KOPT-K1 (cell line): ENCODE results near the gene LHX4.

Source experiments
- H3K27ac ChIP-seq: fragments of 200-600 bp; sonication (generic); 2 replicates; pipeline ENCODE4 v1.5.1; 2016; ENCODE audit warnings: antibody characterized with exemption, mild to moderate bottlenecking, low read depth, low read length; ENCODE audit not compliant: poor library complexity, severe bottlenecking
- H3K36me3 ChIP-seq: fragments of 200-600 bp; sonication (generic); 2 replicates; pipeline ENCODE4 v1.5.1; 2017; ENCODE audit warnings: antibody characterized with exemption, mild to moderate bottlenecking, low read length, moderate library complexity; ENCODE audit not compliant: insufficient read depth
- H3K9me3 ChIP-seq: fragments of 200-600 bp; sonication (generic); 2 replicates; pipeline ENCODE4 v1.5.1; 2017; ENCODE audit warnings: antibody characterized with exemption, low read length, mild to moderate bottlenecking; ENCODE audit not compliant: insufficient read depth, poor library complexity, severe bottlenecking

LHX4 gene

DNA sequence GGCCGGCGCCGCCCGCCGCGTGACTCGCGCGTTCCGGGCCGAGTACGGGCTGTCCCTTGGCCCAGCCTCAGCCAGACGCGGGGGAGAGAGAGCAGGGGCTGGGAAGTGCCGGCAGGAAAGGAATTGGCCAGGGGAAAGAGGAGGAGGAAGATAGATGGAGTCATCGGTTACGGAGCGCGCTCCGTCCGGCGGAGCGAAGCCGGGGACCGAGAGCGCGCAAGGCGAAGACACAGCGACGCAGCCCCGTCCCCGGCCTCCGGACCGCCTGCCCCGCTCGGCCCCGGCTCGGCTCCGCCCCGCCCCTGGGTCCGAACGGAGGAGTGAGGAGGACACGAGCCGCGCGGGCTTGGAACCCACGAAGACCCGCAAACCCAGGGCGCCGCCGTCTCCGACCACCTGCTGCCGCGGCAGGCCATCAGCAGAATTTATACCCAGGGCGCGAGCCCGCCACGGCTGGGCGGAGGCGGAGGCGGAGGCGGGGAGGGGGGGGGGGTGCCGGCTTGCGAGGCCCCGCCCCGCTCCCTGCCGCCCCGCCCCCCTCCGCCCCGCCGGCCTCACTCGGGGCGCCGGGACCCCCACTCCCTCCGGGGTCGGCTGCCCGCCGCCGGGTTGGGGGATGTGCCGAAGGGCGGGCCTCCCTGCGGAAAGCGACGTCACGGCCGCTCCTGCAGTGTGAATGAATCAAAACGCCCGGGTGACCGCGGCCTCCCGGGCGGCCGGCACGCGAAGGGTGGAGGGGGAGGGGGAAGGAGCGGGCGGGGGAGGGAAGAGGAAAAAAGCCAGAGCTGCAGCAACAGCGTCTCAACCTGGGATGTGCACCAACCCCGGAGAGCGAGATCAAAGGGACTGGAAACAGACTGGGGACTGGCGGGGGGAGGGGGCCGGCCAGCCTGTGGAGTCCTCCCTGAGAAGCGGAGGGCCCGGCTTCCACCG lies at the start of gene LHX4:
TSS of gene LHX4 (plus strand) at position 782 of the 933 bp plus-strand sequence. CDS start 266 bp downstream, outside the sequence.
- H3K9me3 ChIP-seq = peaks cover 17% of the 10 kb centered on the region
- H3K27ac ChIP-seq = no peak within 1 kb of the TSS
- no peaks in the 10 kb centered on the region for H3K36me3 ChIP-seq

DNA sequence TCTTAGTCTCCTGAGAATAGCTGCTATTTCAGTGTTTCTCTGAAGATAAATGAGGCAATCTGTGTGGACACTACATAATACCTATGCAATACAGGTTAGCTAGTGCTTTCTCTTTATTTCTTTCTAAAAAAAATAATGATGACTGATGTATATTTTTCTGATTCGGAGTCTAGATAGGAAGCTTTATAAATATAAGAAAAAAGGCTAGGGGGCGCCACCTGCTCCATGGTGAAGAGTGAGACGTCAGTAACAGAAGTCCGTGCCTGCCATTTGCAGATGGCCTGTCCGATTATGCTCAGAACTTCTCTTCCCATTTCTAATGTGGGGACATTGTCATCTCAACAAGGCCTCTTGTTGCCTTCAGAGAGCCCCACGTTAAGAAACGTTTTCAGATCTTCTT lies 49.0 kb upstream of the LHX4 start:
- H3K36me3 ChIP-seq = no peaks in the 10 kb centered on the region; the same call in 1 of the 2 replicates
- no peaks in the 10 kb centered on the region for H3K9me3 ChIP-seq
- no peak overlapping the region for H3K27ac ChIP-seq

DNA sequence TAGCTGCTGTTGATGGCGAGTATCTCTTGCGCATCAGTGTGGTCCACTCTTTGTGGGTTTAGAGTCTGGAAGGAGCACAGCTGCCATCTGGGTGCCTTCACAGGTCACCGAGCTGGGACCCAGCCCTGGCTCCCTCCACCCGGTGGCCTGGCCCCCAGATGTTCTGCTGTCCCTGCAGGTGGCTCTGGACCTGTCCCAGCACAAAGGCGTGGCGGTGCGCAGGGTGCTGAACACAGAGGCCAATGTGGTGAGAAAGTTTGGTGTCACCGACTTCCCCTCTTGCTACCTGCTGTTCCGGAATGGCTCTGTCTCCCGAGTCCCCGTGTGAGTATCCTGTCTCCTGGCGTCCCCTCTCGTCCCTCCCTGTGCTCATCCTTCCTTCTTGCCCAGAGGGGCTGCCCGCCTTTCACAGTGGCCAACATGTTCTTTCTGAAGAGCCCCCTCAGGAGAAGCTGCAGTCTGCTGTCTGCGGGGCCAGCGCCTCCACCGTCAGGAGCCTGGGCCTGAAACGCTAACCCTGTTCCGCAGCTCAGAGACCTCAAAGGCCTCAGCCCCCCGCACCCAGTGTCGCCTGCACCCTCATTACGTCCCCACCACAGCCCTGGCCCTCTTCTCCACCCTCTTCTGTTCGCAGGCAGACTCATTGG lies 47.9 kb upstream of the LHX4 start:
- H3K36me3 ChIP-seq = no peaks in the 10 kb centered on the region; the same call in 1 of the 2 replicates
- no peaks in the 10 kb centered on the region for H3K9me3 ChIP-seq
- no peak overlapping the region for H3K27ac ChIP-seq

DNA sequence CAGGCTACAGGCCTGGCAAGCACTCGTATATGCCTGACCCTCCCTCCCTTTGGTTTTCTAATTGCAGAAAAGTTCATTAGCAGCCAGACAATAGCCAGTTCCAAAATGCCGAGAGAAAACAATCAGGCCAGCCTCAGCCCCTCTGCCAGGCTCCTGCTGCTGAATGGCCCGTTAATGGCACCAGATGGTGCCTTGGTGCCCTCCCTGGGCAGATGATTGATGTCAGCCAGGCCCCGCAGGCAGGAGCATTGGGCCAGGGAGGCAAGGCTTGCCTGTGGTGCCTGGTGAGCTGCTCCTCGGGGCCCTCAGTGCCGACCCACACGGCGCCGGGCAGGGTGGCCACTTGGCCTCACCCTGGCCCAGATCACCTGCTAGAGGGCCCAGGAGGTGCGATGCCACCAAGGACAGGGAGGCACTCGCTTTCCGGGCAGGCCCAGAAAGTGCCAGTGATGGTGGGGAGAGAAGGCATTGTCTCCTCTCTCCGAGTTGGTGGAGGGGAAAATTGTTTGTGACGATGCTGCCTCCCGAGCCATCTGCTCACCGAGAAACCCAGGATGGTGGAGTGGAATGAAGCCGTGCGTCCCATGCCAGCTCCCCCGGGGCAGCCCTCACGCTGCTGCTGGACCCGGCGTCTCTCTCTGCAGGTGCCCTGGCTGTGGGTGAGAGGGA lies 47.3 kb upstream of the LHX4 start:
- H3K36me3 ChIP-seq = no peaks in the 10 kb centered on the region; the same call in 1 of the 2 replicates
- H3K9me3 ChIP-seq = no peaks in the 10 kb centered on the region
- H3K27ac ChIP-seq = no peak overlapping the region

DNA sequence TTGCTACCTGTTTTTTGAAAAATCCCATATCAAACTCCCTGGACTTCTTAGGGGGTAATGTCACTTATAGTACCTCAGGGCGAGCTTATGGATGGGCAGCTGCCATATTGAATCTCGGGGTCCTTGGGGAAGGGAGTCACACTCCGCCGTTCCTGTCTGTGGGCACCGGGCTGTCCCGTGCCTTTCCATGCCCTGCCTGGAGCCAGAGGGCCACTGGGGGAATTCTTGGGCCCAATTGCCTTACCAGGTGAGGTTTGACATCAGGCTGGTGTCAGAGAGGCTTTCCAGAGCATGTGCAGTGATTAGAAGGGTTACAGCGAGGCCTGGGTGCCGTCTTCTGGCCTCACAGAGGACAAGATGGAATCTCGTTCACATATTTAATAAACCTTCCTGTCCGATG lies 46.6 kb upstream of the LHX4 start:
- H3K9me3 ChIP-seq = no peaks in the 10 kb centered on the region
- H3K27ac ChIP-seq = no peak overlapping the region
- no peaks in the 10 kb centered on the region; the same call in 1 of the 2 replicates for H3K36me3 ChIP-seq

DNA sequence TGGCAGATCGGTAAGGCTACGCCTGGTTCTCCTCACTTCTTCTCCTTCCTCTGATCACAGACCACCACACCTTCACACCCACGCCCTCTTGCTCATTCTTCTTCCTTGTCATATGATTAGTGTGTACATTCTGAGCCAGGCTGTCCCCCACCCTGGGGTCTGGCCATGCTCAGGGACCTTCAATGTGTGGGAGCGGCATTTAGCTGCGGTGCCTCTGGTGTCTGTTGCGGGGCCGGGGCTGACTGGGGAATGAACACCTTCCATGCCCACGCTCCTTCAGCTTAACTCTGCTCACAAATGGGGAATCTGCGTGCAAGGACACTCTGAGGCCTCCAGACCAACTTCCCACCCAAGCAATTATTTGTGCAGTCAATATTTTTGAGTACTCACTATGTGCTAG lies 46.0 kb upstream of the LHX4 start:
- Histone ChIP-seq H3K27ac (no peak overlapping the region), H3K36me3 (no peaks in the 10 kb centered on the region; the same call in 1 of the 2 replicates), H3K9me3 (no peaks in the 10 kb centered on the region)

DNA sequence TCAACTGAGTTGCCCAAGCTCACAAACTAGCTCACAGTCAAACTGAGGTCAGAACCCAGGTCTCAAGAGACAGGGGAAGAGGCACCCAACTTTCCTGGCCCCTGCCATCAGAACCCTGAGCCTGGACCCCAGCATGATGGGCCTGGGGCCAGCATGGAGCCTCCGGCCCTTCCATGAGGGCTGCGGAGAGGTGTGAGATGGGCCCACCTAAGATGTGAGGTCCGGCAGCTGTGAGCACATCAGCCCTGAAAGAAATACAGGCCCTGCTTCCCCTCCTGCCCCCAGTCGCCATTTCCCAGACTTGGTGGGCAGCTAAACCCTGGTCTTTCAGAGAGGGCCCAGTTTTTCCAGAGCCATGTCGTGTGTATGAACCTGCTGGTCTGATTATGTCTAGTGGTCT lies 44.8 kb upstream of the LHX4 start:
- Histone ChIP-seq H3K9me3 (no peaks in the 10 kb centered on the region), H3K36me3 (no peaks in the 10 kb centered on the region; the same call in 1 of the 2 replicates), H3K27ac (no peak overlapping the region)

DNA sequence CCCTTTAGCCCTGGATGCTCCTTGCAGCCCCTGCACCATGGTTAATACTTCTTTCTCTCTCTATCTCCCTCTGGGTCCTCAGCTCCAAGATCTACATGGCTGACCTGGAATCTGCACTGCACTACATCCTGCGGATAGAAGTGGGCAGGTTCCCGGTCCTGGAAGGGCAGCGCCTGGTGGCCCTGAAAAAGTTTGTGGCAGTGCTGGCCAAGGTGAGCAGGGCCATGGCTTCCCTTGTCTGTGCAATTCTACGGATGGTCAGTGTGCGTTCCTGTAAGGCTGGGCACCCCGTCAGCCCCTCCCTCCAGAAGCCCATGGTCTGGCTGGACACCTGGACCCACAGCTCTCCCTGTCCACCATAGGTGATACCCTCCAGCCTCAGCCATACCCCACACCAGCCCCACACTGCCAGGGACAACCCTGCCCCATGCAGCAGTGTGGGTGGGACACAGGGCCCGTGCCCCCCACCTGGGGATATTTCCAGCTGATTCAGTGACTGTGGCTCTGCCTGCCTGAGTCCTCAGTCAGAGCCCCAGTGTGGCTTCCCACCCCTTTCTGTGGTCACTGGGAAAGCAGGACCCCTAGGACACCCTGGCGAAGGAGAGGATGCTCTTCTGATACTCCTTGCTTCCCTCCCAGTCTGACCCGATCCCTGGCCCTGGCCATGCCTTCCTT lies 44.0 kb upstream of the LHX4 start:
- Histone ChIP-seq H3K36me3 (no peaks in the 10 kb centered on the region; the same call in 1 of the 2 replicates), H3K27ac (no peak overlapping the region), H3K9me3 (no peaks in the 10 kb centered on the region)

DNA sequence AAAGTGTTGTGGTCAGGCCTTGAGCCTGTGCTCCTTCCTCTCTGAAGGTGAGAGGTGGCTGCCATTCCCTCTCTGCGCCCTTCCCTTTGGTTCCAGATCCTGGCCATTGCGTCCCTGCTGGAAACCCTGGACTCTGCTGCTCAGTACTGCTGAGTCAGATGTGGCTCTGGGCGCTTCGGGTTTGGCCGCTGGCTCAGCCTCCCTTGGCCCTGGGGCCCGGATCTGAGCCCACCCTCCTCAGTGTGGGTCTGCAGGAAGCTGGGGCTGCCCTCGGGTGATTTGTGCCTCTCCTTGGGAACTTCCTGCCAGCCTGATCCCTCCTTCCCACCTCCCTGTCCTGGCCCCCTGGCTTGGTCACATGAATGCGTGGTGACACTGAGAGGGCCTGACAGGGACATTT lies 43.2 kb upstream of the LHX4 start:
- no peak overlapping the region for H3K27ac ChIP-seq
- no peaks in the 10 kb centered on the region for H3K9me3 ChIP-seq
- no peaks in the 10 kb centered on the region; the same call in 1 of the 2 replicates for H3K36me3 ChIP-seq

DNA sequence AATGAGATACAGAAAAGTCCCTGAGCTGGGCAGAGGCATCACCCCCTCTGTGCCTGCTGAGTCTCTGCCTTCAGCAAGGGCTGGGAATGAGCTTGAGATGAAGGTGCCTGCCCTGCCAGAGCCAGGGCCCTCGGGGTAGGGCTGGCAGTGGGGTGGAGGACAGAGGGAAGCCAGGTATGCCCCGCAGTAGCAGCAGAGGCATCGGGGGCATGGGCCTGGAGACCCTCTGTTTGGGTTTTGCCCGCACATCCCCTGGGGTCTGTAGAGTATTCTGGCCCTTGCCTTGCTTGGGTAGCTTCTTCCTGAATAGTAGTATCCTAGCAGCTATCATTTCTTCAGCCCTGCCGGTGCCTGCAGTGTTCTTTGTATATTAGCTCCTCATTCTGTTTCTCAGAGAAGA lies 42.4 kb upstream of the LHX4 start:
- no peaks in the 10 kb centered on the region for H3K9me3 ChIP-seq
- no peak overlapping the region for H3K27ac ChIP-seq
- H3K36me3 ChIP-seq = no peaks in the 10 kb centered on the region; the same call in 1 of the 2 replicates

DNA sequence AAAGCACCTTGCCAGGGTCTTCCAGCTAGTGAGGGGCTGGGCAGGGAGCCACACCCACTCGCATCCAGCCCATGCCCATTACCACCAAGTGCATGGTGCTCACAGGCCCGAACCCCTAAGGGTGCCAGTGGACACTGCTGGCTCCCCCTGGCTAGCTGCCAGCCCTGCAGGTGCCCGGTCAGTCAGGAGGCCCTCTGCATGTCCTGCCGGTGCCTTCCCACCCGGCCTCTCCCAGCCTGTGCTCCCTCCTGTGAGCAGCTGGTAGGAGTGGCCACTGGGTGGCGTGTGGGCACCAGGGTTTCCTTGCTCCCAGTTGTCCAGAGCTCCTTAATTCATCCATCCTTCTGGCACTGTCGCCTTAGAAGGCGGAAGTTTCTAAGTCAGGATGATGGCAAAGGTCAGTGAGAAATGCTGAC lies 42.0 kb upstream of the LHX4 start:
- Histone ChIP-seq H3K36me3 (no peaks in the 10 kb centered on the region; the same call in 1 of the 2 replicates), H3K9me3 (no peaks in the 10 kb centered on the region), H3K27ac (no peak overlapping the region)

DNA sequence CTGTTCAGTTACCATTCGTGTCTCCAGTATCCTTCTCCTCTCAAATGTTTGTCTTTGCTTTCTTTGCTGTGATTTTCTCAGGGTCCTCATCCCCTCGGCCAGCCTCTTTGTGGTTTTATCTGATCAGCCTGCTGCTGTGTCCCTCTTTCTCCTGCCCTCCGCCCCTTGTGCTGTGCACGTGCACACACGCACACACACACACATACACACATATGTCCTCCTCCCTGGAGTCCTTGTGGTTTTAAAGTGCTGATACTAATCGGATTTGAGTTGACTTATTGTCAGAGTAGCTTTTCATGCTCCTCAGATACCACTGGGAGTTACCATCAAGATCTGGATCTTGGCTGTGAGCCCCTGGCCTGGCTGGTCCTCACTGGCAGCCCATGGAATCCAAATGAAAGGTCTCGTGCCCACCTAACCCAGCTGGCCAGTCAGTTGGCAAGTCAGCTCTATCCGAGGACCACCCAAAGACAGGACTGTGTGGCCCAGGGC lies 41.3 kb upstream of the LHX4 start:
- no peaks in the 10 kb centered on the region; the same call in 1 of the 2 replicates for H3K36me3 ChIP-seq
- no peak overlapping the region for H3K27ac ChIP-seq
- H3K9me3 ChIP-seq = no peaks in the 10 kb centered on the region

DNA sequence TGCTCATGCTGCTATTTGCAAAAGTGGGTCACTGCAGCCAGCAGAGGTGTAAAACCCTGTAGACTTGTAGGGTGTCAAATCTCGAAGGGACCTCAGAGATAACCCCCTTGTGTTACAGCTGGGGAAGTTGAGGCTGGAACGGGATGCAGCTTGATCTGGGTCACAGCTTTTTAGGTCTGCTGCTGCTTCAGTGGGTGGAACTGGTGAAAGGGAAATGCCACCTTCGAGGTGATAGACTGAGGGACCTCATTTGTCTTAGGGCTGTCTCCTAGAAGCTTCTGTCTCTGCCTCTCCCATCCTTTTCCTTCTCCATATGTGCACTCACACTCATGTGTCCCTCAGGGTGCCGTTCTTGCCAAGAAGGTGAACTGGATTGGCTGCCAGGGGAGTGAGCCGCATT lies 40.0 kb upstream of the LHX4 start:
- Histone ChIP-seq H3K27ac (no peak overlapping the region), H3K9me3 (no peaks in the 10 kb centered on the region), H3K36me3 (no peaks in the 10 kb centered on the region; the same call in 1 of the 2 replicates)

DNA sequence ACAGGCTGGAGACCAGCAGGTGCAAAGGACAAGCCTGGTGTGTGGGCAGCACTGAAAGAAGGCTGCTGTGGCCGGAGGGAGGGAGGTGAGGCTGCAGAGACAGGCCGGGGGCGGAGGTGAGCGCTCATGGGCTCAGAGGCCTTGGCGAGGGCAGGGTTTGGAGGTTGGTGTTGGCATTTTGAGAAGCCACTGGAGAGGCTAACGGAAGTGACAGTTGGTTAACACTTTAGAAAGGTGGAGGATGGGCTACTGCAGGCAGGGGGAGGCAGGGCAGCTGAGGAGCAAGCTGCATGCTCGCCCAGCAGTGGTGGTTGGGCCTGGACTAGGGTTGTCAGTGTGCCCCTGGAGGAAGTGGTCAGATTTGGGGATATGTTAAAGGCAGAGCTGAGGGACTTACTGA lies 37.9 kb upstream of the LHX4 start:
- H3K9me3 ChIP-seq = no peaks in the 10 kb centered on the region
- H3K36me3 ChIP-seq = no peaks in the 10 kb centered on the region
- peak overlapping the region; percentile 39 for H3K27ac ChIP-seq
